A549 (cell line): ENCODE data around the gene LPAR5. TPM values are rescaled to one million over a fixed set of nuclear protein-coding genes. Genes with fewer than 3 reads are reported as not detected.
A peak's percentile ranks its signal among the peaks of the same experiment; 100 is the strongest.

Experiments used
- ATAC-seq, 2 experiments: fragments of 200-7000 bp in 1 of 2; fragments of >200 bp in 1 of 2; cut with Nextera tagmentation in 1 of 2; cut with Tn5 transposase in 1 of 2; 3 replicates each; pipeline versions ENCODE4 v1.8.0 to v1.9.1; 2018 to 2020; ENCODE audit warnings: mild to moderate bottlenecking in 1 of 2, moderate library complexity in 1 of 2
- CTCF ChIA-PET: fragments of 300-600 bp; sonication (Branson Sonifier 250); formaldehyde crosslinking; extraction: SDS; loops from one replicate; lab custom pipeline; 2021; ENCODE audit warnings: antibody characterized with exemption, inconsistent platforms; lab: Yijun Ruan, JAX
- POLR2A ChIA-PET: fragments of 350-600 bp; formaldehyde crosslinking; extraction: SDS; loops from one replicate; lab custom pipeline; 2021; ENCODE audit warnings: antibody characterized with exemption, inconsistent platforms; lab: Yijun Ruan, JAX
- DNase-seq, 2 experiments: peaks; one replicate each; pipeline versions ENCODE4 v3.0.0 to v3.0.0-alpha.2; 2011 to 2016; ENCODE audit warnings: low read depth in 1 of 2, low spot score in 1 of 2
- FAIRE-seq: peaks from 2 replicates; lab custom pipeline; 2011; peaks lifted over from hg19 to GRCh38; lab: Jason Lieb, UNC
- H3K27ac ChIP-seq, 2 experiments: fragments of >200 bp; sonication (Bioruptor Twin); formaldehyde crosslinking; 3 replicates each; pipeline ENCODE4 v1.5.1; 2016 to 2017
- H3K4me1 ChIP-seq: fragments of >200 bp; sonication (Bioruptor Twin); formaldehyde crosslinking; 3 replicates; pipeline ENCODE4 v1.6.1; 2016
- H3K4me2 ChIP-seq: fragments of >200 bp; sonication (Bioruptor Twin); formaldehyde crosslinking; 3 replicates; pipeline ENCODE4 v1.6.1; 2016
- H3K4me3 ChIP-seq: fragments of >200 bp; sonication (Bioruptor Twin); formaldehyde crosslinking; 3 replicates; pipeline ENCODE4 v1.5.1; 2016
- H3K9me3 ChIP-seq: fragments of >200 bp; sonication (Bioruptor Twin); formaldehyde crosslinking; 3 replicates; pipeline ENCODE4 v1.6.1; 2016
- BHLHE40 ChIP-seq: IDR thresholded peaks from 2 replicates; pipeline ENCODE4 v1.6.1; 2012; ENCODE audit warnings: low read depth, low read length, inconsistent platforms
- CBX2 ChIP-seq: fragments of 200-600 bp; sonication (generic); IDR thresholded peaks from 2 replicates; pipeline ENCODE4 v1.6.1; 2016; ENCODE audit warnings: low read depth, mild to moderate bottlenecking, borderline replicate concordance
- CBX8 ChIP-seq: fragments of 200-600 bp; sonication (generic); IDR thresholded peaks from 2 replicates; pipeline ENCODE4 v1.6.1; 2016
- CTCF ChIP-seq: fragments of >200 bp; sonication (Bioruptor Twin); formaldehyde crosslinking; IDR thresholded peaks from 3 replicates; pipeline ENCODE4 v1.5.1; 2016
- E2F6 ChIP-seq: IDR thresholded peaks from 2 replicates; pipeline ENCODE4 v1.6.1; 2012; ENCODE audit warnings: low read depth, borderline replicate concordance
- EP300 ChIP-seq, 2 experiments: fragments of >200 bp; sonication (Bioruptor Twin); formaldehyde crosslinking; IDR thresholded peaks; 2 replicates in 1 of 2; 3 replicates in 1 of 2; pipeline ENCODE4 v1.6.1; 2016 to 2017
- FOSB ChIP-seq: fragments of 250-450 bp; sonication (Bioruptor Pico); IDR thresholded peaks from 2 replicates; pipeline ENCODE4 v1.5.0; 2020; ENCODE audit warnings: mild to moderate bottlenecking, moderate library complexity
- FOXS1 ChIP-seq: fragments of 250-450 bp; sonication (Bioruptor Pico); IDR thresholded peaks from 2 replicates; pipeline ENCODE4 v1.5.0; 2020; ENCODE audit warnings: mild to moderate bottlenecking, moderate library complexity
- GATA3 ChIP-seq: IDR thresholded peaks from 2 replicates; pipeline ENCODE4 v1.6.1; 2012; ENCODE audit warnings: borderline replicate concordance
- HEYL ChIP-seq: fragments of 250-450 bp; sonication (Bioruptor Pico); IDR thresholded peaks from 2 replicates; pipeline ENCODE4 v1.8.0; 2021; ENCODE audit warnings: mild to moderate bottlenecking, moderate library complexity
- HOXA7 ChIP-seq: fragments of 250-450 bp; sonication (Bioruptor Pico); IDR thresholded peaks from 2 replicates; pipeline ENCODE4 v1.5.0; 2020; ENCODE audit warnings: mild to moderate bottlenecking, moderate library complexity
- HOXB5 ChIP-seq: fragments of 250-450 bp; sonication (Bioruptor Pico); IDR thresholded peaks from 2 replicates; pipeline ENCODE4 v1.5.0; 2020; ENCODE audit warnings: mild to moderate bottlenecking, moderate library complexity
- JUN ChIP-seq, 2 experiments: fragments of >200 bp; sonication (Bioruptor Twin); formaldehyde crosslinking; IDR thresholded peaks; 2 replicates in 1 of 2; 3 replicates in 1 of 2; pipeline ENCODE4 v1.6.1; 2016 to 2017
- KDM1A ChIP-seq: fragments of 200-600 bp; sonication (generic); IDR thresholded peaks from 2 replicates; pipeline ENCODE4 v1.6.1; 2016; ENCODE audit warnings: low read depth, mild to moderate bottlenecking
- KDM5A ChIP-seq: fragments of 200-600 bp; sonication (generic); IDR thresholded peaks from 2 replicates; pipeline ENCODE4 v1.6.1; 2016; ENCODE audit warnings: antibody characterized with exemption, mild to moderate bottlenecking
- NFE2L2 ChIP-seq: fragments of 150-350 bp; conservative IDR thresholded peaks from 2 replicates; pipeline ENCODE4 v1.6.1; 2014; ENCODE audit warnings: low read length
- POLR2AphosphoS2 ChIP-seq: conservative IDR thresholded peaks from 2 replicates; pipeline ENCODE4 v1.6.1; 2012; ENCODE audit warnings: low read length, improper control_type of control experiment, inconsistent platforms
- RAD21 ChIP-seq, 2 experiments: fragments of >200 bp in 1 of 2; sonication (Bioruptor Twin) in 1 of 2; formaldehyde crosslinking in 1 of 2; IDR thresholded peaks in 1 of 2; conservative IDR thresholded peaks in 1 of 2; 2 replicates in 1 of 2; 3 replicates in 1 of 2; pipeline ENCODE4 v1.6.1; 2012 to 2018; ENCODE audit warnings: inconsistent platforms in 1 of 2
- RFX5 ChIP-seq: fragments of 450-650 bp; IDR thresholded peaks from 2 replicates; pipeline ENCODE4 v1.7.1; 2014; ENCODE audit warnings: antibody characterized with exemption, mild to moderate bottlenecking, moderate library complexity
- SREBF2 ChIP-seq: fragments of 450-650 bp; IDR thresholded peaks from 2 replicates; pipeline ENCODE4 v1.6.1; 2014; ENCODE audit warnings: mild to moderate bottlenecking, moderate library complexity
- TFCP2L1 ChIP-seq: fragments of 250-450 bp; sonication (Bioruptor Pico); IDR thresholded peaks from 2 replicates; pipeline ENCODE4 v1.5.0; 2021; ENCODE audit warnings: mild to moderate bottlenecking
- TP53 ChIP-seq: fragments of 250-450 bp; sonication (Bioruptor Pico); IDR thresholded peaks from 2 replicates; pipeline ENCODE4 v1.5.0; 2021; ENCODE audit warnings: mild to moderate bottlenecking, moderate library complexity
- WGBS: methylation state at CpG from one replicate; pipeline ENCODE4 v1.1.6; 2017; ENCODE audit errors: missing lambda C conversion rate; 5-methylcytosine and 5-hydroxymethylcytosine counted together
- polyA plus RNA-seq, 4 experiments: library from polyadenylated mRNA; depleted of rRNA in 3 of 4; stranded (reverse); fragments of >200 nt; fragmentation: RNase III in 1 of 4; extraction: RNeasy Plus Mini Kit Qiagen cat#74134 plus additional on column Dnase treatment in 1 of 4; gene quantifications; 2 replicates in 3 of 4; 3 replicates in 1 of 4; pipeline ENCODE4 v1.2.3, GENCODE V29; 2011 to 2017
- TF ChIP-seq, protein P1 (sequence below): fragments of 250-450 bp; sonication (Bioruptor Pico); IDR thresholded peaks from 2 replicates; pipeline ENCODE4 v1.5.0; 2021; ENCODE audit warnings: mild to moderate bottlenecking, moderate library complexity, borderline replicate concordance
- TF ChIP-seq, protein P2 (sequence below): fragments of 150-350 bp; IDR thresholded peaks from 2 replicates; pipeline ENCODE4 v1.6.1; 2014; ENCODE audit warnings: low read depth, mild to moderate bottlenecking, low read length
- TF ChIP-seq, protein P3 (sequence below): fragments of >200 bp; sonication (Bioruptor Twin); formaldehyde crosslinking; IDR thresholded peaks from 2 replicates; pipeline ENCODE4 v1.6.1; 2016

Gene LPAR5
- polyA plus RNA-seq, 2 of the 4 experiments (the other 2 are of a cell fraction): 0.66 to 0.74 TPM

- ATAC-seq (no peak), DNase-seq (no peak), FAIRE-seq (no peak)
- H3K4me2 ChIP-seq: no peak overlapping the region
- 86% methylated on average over 3 of the region's 3 CpGs for WGBS
- POLR2A ChIA-PET: no interaction called here
- TF ChIP-seq EP300 (IDR thresholded peaks at IDR 0.05): no peak
- TF ChIP-seq GATA3: no peak
- TF ChIP-seq, protein P1, sequence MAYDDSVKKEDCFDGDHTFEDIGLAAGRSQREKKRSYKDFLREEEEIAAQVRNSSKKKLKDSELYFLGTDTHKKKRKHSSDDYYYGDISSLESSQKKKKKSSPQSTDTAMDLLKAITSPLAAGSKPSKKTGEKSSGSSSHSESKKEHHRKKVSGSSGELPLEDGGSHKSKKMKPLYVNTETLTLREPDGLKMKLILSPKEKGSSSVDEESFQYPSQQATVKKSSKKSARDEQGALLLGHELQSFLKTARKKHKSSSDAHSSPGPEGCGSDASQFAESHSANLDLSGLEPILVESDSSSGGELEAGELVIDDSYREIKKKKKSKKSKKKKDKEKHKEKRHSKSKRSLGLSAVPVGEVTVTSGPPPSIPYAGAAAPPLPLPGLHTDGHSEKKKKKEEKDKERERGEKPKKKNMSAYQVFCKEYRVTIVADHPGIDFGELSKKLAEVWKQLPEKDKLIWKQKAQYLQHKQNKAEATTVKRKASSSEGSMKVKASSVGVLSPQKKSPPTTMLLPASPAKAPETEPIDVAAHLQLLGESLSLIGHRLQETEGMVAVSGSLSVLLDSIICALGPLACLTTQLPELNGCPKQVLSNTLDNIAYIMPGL (CRISPR knock-in tag): no peak
- TF ChIP-seq HOXB5 (CRISPR knock-in tag): no peak
- no peak for TF ChIP-seq TFCP2L1 (CRISPR knock-in tag)
- TF ChIP-seq FOSB (CRISPR knock-in tag): no peak
- TF ChIP-seq POLR2AphosphoS2: no peak
- TF ChIP-seq HOXA7 (CRISPR knock-in tag): no peak
- TF ChIP-seq NFE2L2: no peak
- no peak for TF ChIP-seq CBX8
- no peak for TF ChIP-seq SREBF2
- TF ChIP-seq, protein P2, sequence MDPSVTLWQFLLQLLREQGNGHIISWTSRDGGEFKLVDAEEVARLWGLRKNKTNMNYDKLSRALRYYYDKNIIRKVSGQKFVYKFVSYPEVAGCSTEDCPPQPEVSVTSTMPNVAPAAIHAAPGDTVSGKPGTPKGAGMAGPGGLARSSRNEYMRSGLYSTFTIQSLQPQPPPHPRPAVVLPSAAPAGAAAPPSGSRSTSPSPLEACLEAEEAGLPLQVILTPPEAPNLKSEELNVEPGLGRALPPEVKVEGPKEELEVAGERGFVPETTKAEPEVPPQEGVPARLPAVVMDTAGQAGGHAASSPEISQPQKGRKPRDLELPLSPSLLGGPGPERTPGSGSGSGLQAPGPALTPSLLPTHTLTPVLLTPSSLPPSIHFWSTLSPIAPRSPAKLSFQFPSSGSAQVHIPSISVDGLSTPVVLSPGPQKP: no peak
- no peak overlapping the region for H3K4me3 ChIP-seq
- no peaks in the 10 kb centered on the region for H3K9me3 ChIP-seq
- H3K4me1 ChIP-seq: peaks cover 22% of the 10 kb centered on the region
- no peak overlapping the region for H3K27ac ChIP-seq
- CTCF ChIA-PET: interaction anchor here (0.6 to 2.5 kb wide), 10 partner anchors 68 to 362 kb away, joined by 3 to 6 read pairs (median 4); no protein-coding TSS in a partner anchor
These were observed 20.0 kb downstream of the LPAR5 start for GRCh38 chr12:6615802-6616201.

DNA sequence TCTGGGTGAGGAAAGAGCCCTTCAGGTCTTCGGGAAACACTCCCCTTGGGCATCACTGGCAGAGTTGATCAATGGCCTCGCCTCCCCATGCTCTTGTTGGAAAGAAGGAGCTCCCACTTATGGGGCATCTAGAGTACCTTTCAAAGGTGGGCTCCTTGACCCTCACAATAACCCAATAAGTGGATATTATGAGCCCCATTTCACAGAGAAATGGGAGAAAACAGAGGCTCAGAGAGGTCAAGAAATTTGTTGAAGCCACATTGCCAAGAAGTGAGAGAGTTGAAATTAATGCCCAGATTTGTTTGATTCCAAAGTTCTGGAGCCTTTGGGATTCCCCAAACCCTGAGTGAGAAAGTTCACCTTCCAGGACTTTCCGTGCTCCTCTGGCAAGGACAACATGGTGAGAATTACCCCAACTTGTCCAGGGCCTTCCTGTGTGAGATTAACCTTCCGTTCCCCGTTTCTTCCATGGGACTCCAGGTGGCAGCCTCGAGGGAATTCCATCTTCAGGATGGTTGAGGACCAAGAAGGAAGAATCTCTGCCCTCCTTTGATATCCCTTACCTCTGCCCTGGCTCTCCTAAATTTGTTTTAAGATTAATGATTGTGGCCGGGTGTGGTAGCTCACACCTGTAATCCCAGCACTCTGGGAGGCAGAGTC is 21.1 kb downstream of the LPAR5 start:
- FAIRE-seq (no peak), DNase-seq (peak; percentile 33 to 54), ATAC-seq (peak in 1 of 2 experiments; percentile 8; a peak in 1 of 6 replicates)
- no peak overlapping the region for H3K4me3 ChIP-seq
- 81% methylated on average over 7 of the region's 7 CpGs for WGBS
- peak overlapping the region; percentile 64; the same call in 1 of the 3 replicates for H3K4me2 ChIP-seq
- peak overlapping the region; percentile 54 to 84; a peak in 5 of 6 replicates for H3K27ac ChIP-seq
- ChIA-PET CTCF (interaction anchor here (0.7 to 2.5 kb wide), 14 partner anchors 10 to 363 kb away, joined by 3 to 8 read pairs (median 4); partner anchors contain the start of gene MLF2), POLR2A (interaction anchor here (0.6 to 1.2 kb wide), 2 partner anchors 75 to 110 kb away, joined by 3 to 4 read pairs; partner anchors contain the start of genes COPS7A and ZNF384)
- peaks cover 22% of the 10 kb centered on the region for H3K4me1 ChIP-seq
- TF ChIP-seq, protein P3, sequence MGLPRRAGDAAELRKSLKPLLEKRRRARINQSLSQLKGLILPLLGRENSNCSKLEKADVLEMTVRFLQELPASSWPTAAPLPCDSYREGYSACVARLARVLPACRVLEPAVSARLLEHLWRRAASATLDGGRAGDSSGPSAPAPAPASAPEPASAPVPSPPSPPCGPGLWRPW: no peak
- peak; percentile 67; the same call in 1 of the 2 replicates for TF ChIP-seq KDM1A
- no peaks in the 10 kb centered on the region for H3K9me3 ChIP-seq

DNA sequence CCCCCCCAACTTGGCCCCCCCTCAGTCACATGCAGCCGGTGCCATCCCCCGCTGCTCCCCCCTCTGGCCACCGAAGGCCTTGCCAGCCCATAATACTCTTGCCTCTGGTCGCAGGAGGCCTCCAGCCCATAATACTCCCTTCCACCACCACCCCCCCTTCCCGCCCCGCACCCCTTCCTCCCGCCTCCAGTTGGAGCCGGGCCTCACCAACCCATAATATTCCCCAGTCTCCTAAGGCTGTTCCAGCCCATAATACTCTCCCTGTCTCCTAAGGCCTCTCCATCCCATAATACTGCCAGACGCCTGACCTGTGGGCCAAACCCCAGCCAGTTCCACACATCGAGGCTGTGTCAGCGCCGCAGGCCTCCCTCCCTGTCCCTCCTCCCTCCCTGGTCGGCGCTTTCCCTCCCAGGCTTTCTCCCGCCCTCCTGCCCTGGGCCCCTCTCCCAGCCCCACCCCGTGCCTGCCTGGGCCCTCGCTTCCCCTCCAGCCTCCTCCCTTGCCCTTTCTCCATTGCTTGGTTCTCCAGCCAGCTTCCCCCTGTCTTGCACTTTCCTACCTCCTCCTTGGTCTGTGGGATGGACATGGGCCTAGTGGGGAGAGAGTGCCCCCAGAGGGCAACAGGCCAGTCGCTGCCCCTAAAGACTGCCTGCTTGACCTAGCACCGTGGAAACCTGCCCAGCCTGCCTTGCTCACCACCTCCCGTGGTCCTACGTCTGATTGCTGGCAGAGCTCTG is 21.8 kb downstream of the LPAR5 start:
- Histone ChIP-seq H3K4me2 (peak overlapping the region; percentile 64), H3K27ac (peak overlapping the region; percentile 54 to 84), H3K4me3 (no peak overlapping the region), H3K9me3 (no peaks in the 10 kb centered on the region), H3K4me1 (peaks cover 22% of the 10 kb centered on the region)
- CTCF ChIA-PET: interaction anchor here (1.0 to 2.5 kb wide), 11 partner anchors 11 to 211 kb away, joined by 3 to 8 read pairs (median 5); partner anchors contain the start of gene MLF2
- FAIRE-seq: no peak
- POLR2A ChIA-PET: interaction anchor here (0.7 to 1.2 kb wide), 2 partner anchors 75 to 138 kb away, joined by 3 to 7 read pairs; partner anchors contain the start of gene ZNF384
- peak; percentile 58 to 81 for ATAC-seq
- 36% methylated on average over 14 of the region's 21 CpGs for WGBS
- peak; percentile 68 to 90 for DNase-seq
- TF ChIP-seq TP53 (CRISPR knock-in tag) (peak; percentile 16; the same call in 1 of the 2 replicates), CBX2 (no peak), KDM5A (no peak), RAD21 (conservative IDR thresholded peaks at IDR 0.05 in 1 of 2, IDR thresholded peaks at IDR 0.05 in 1 of 2) (no peak), RFX5 (no peak), FOXS1 (0 out of 2 replicates have a peak, but pooled peaks have one; percentile 18), BHLHE40 (no peak), SREBF2 (no peak), E2F6 (0 out of 2 replicates have a peak, but pooled peaks have one; percentile 26), HEYL (CRISPR knock-in tag) (no peak), JUN (IDR thresholded peaks at IDR 0.05) (no peak), GATA3 (no peak), HOXB5 (CRISPR knock-in tag) (peak; percentile 75; the same call in 1 of the 2 replicates), CTCF (peak; percentile 4; the same call in 1 of the 3 replicates)
- TF ChIP-seq, protein P3: no peak
